ENCODE results near the gene KBTBD7.
"Not testable (repeated sequence)": the region's sequence is repeated elsewhere in the genome, so short reads cannot be mapped to it uniquely, and the experiment has no call there.

KBTBD7 gene

GRCh38 chr13:41196011-41196410, 1.6 kb upstream of the KBTBD7 start:
- DNase-seq = no peak

GRCh38 chr13:41193469-41193868, 900 bp downstream of the KBTBD7 start:
- no peak for DNase-seq

- no peak for DNase-seq
Measured at GRCh38 chr13:41188584-41188983, 5.8 kb downstream of the KBTBD7 start.

- DNase-seq = no peak
Measured at GRCh38 chr13:41186481-41186880, 7.9 kb downstream of the KBTBD7 start.

GRCh38 chr13:41182231-41182630, 12.1 kb downstream of the KBTBD7 start:
- no peak for DNase-seq

GRCh38 chr13:41179593-41180250, 14.6 kb downstream of the KBTBD7 start:
- no peak for DNase-seq

GRCh38 chr13:41178040-41178439, 16.3 kb downstream of the KBTBD7 start:
- DNase-seq = no peak

- no peak for DNase-seq
Measured at GRCh38 chr13:41177616-41178015, 16.8 kb downstream of the KBTBD7 start.

- DNase-seq = not testable (repeated sequence)
Measured at GRCh38 chr13:41175576-41175975, 18.8 kb downstream of the KBTBD7 start.

- no peak for DNase-seq
Measured at GRCh38 chr13:41162151-41162550, 32.2 kb downstream of the KBTBD7 start.

- no peak for DNase-seq
Measured at GRCh38 chr13:41159174-41159573, 35.2 kb downstream of the KBTBD7 start.

GRCh38 chr13:41157048-41157717, 37.2 kb downstream of the KBTBD7 start:
- no peak for DNase-seq

GRCh38 chr13:41156620-41157019, 37.7 kb downstream of the KBTBD7 start:
- DNase-seq = no peak

GRCh38 chr13:41154042-41154441, 40.3 kb downstream of the KBTBD7 start:
- DNase-seq = no peak

GRCh38 chr13:41152005-41152404, 42.4 kb downstream of the KBTBD7 start:
- no peak for DNase-seq

GRCh38 chr13:41150058-41150457, 44.3 kb downstream of the KBTBD7 start:
- DNase-seq = no peak

- no peak for DNase-seq
Measured at GRCh38 chr13:41148419-41149283, 45.7 kb downstream of the KBTBD7 start.

- DNase-seq = no peak
Measured at GRCh38 chr13:41145136-41145908, 49.0 kb downstream of the KBTBD7 start.

- DNase-seq = no peak
Measured at GRCh38 chr13:41144576-41144975, 49.8 kb downstream of the KBTBD7 start.

Data from NCI-H1436 (cell line).